ENCODE results near the gene TPT1. TPM values are rescaled to one million over a fixed set of nuclear protein-coding genes. Genes with fewer than 3 reads are reported as not detected.

Gene TPT1
- total and polyA plus RNA-seq, 10 donors = 2,558 to 10,629 (median 4,026) TPM

DNA sequence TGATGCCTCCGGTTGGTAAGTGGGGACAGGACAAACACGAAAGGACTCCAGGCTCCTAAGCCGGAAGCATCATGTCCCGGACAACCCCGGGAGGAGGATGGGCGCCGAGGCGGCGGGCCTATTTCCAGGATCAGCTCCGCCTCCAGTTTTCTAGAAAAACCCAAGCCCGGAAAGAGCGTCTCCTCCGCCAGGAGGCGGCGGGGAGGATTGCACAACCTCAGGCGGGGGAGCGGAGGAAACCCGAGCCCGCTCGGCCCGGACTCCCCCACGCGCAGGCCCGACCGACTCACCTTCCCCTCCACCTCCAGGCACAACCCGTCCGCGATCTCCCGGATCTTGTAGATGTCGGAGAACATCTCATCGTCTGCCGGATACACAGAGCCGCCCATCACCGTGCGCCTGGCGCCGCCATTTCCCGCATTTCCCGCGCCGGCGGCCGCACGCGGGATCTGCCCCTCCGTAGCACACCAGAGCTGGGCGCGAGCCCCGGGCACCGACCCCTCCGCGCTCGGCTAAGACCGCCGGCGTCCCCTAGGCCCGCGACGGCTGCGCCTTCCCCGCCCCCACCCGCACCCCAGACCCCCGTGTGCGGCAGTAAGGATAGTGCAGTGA is 455 bp downstream of the TPT1 start:
- H3K36me3 ChIP-seq = peaks cover 2 to 62% (median 52%) of the 10 kb centered on the region in 6 donors
- 0 to 1% (median 0%) methylated on average over 30 to 64 of the region's 64 CpGs for WGBS, 5 donors
- TF ChIP-seq POLR2AphosphoS5 (IDR thresholded peaks at IDR 0.05) (peak in 1 of 3 donors; percentile 77), POLR2A (IDR thresholded peaks at IDR 0.05) (peak in 1 of 3 donors; percentile 27)
- TF ChIP-seq, protein P1, sequence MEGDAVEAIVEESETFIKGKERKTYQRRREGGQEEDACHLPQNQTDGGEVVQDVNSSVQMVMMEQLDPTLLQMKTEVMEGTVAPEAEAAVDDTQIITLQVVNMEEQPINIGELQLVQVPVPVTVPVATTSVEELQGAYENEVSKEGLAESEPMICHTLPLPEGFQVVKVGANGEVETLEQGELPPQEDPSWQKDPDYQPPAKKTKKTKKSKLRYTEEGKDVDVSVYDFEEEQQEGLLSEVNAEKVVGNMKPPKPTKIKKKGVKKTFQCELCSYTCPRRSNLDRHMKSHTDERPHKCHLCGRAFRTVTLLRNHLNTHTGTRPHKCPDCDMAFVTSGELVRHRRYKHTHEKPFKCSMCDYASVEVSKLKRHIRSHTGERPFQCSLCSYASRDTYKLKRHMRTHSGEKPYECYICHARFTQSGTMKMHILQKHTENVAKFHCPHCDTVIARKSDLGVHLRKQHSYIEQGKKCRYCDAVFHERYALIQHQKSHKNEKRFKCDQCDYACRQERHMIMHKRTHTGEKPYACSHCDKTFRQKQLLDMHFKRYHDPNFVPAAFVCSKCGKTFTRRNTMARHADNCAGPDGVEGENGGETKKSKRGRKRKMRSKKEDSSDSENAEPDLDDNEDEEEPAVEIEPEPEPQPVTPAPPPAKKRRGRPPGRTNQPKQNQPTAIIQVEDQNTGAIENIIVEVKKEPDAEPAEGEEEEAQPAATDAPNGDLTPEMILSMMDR (IDR thresholded peaks at IDR 0.05 in 8 of 11, conservative IDR thresholded peaks at IDR 0.05 in 3 of 11) = peak; percentile 28 to 78 (median 64)
- no peaks in the 10 kb centered on the region for H3K9me3 ChIP-seq
- H3K27me3 ChIP-seq (replicated peaks in 1 of 7) = no peaks in the 10 kb centered on the region
- peaks cover 43 to 71% (median 62%) of the 10 kb centered on the region in 6 donors for H3K4me1 ChIP-seq
- intact Hi-C loops (cut with DNase I; ENCODE audit: low total_unique reads) = no loop called here
- DNase-seq = peak; percentile 96
- H3K27ac ChIP-seq = peak overlapping the region; percentile 97 to 100 (median 100)
- H3K4me3 ChIP-seq = peak overlapping the region; percentile 75 to 98 (median 81)

GRCh38 chr13:45339867-45340266 is 1.1 kb downstream of the TPT1 start:
- H3K27ac ChIP-seq = peak overlapping the region; percentile 97 to 100 (median 100)
- no peaks in the 10 kb centered on the region for H3K9me3 ChIP-seq
- DNase-seq = no peak
- no peaks in the 10 kb centered on the region for H3K27me3 ChIP-seq (replicated peaks in 1 of 7)
- H3K4me3 ChIP-seq = peak overlapping the region; percentile 75 to 98 (median 81)
- 5 to 9% (median 6%) methylated on average over 11 of the region's 11 CpGs for WGBS, 5 donors
- H3K36me3 ChIP-seq = peaks cover 2 to 62% (median 50%) of the 10 kb centered on the region in 6 donors
- TF ChIP-seq POLR2A (IDR thresholded peaks at IDR 0.05) (no peak), POLR2AphosphoS5 (IDR thresholded peaks at IDR 0.05) (no peak)
- TF ChIP-seq, protein P1 (IDR thresholded peaks at IDR 0.05 in 8 of 11, conservative IDR thresholded peaks at IDR 0.05 in 3 of 11) = no peak
- peaks cover 50 to 78% (median 69%) of the 10 kb centered on the region in 6 donors for H3K4me1 ChIP-seq
- intact Hi-C loops (cut with DNase I; ENCODE audit: low total_unique reads) = no loop called here

DNA sequence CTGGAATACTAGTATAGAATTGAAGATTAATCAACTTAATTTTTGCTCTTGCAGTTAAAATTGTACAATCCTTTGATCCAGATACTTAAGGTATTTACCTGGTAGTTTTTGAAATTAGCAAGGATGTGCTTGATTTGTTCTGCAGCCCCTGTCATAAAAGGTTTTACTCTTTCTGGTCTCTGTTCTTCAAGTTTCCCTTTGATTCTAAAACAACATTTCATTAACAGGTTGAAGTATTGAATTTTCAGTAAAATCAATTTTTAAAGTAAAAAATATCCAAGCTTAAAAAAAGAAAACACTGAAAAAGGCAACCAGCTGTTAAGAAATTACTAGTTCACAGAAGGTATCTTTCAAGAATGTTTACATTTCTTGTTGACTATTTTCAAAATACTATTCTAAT is 1.6 kb downstream of the TPT1 start:
- Histone ChIP-seq H3K4me3 (peak overlapping the region; percentile 75 to 98 (median 81)), H3K27me3 (replicated peaks in 1 of 7) (no peaks in the 10 kb centered on the region), H3K9me3 (no peaks in the 10 kb centered on the region), H3K4me1 (peaks cover 54 to 83% (median 73%) of the 10 kb centered on the region in 6 donors), H3K36me3 (peaks cover 2 to 62% (median 47%) of the 10 kb centered on the region in 6 donors), H3K27ac (peak overlapping the region; percentile 97 to 100 (median 100))
- TF ChIP-seq POLR2A (IDR thresholded peaks at IDR 0.05) (no peak), POLR2AphosphoS5 (IDR thresholded peaks at IDR 0.05) (no peak)
- TF ChIP-seq, protein P1 (IDR thresholded peaks at IDR 0.05 in 8 of 11, conservative IDR thresholded peaks at IDR 0.05 in 3 of 11) = no peak
- intact Hi-C loops (cut with DNase I; ENCODE audit: low total_unique reads) = no loop called here
- DNase-seq = no peak

DNA sequence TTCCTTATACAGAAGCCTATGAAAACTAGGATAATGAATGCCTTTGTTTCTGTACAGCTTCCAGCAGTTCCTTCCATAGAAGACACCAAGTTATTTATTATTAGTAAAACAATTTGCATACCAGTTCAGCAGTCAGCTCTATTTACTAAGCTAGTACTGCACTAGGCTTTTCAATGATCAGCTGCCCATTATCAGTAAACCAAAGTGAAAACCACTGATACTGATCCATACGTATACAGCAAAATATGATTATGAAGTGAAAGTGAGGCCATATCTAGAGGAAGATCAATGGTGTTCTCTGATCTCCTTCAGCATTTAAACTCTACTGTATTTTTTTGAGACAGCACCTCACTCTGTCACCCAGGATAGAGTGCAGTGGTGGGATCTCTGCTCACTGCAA is 3.2 kb downstream of the TPT1 start:
- WGBS, 5 donors = 54 to 71% (median 68%) methylated on average over 1 of the region's 1 CpG
- no peaks in the 10 kb centered on the region for H3K9me3 ChIP-seq
- peaks cover 2 to 64% (median 45%) of the 10 kb centered on the region in 6 donors for H3K36me3 ChIP-seq
- peak overlapping the region in 2 of 8 donors; percentile 79 to 94 for H3K4me3 ChIP-seq
- TF ChIP-seq POLR2A (IDR thresholded peaks at IDR 0.05) (no peak), POLR2AphosphoS5 (IDR thresholded peaks at IDR 0.05) (no peak)
- TF ChIP-seq, protein P1 (IDR thresholded peaks at IDR 0.05 in 8 of 11, conservative IDR thresholded peaks at IDR 0.05 in 3 of 11) = no peak
- no peak for DNase-seq
- H3K27ac ChIP-seq = peak overlapping the region in 3 of 8 donors; percentile 99 to 100 (median 100)
- no peaks in the 10 kb centered on the region for H3K27me3 ChIP-seq (replicated peaks in 1 of 7)
- H3K4me1 ChIP-seq = peaks cover 63 to 89% (median 85%) of the 10 kb centered on the region in 6 donors
- intact Hi-C loops (cut with DNase I; ENCODE audit: low total_unique reads) = no loop called here

Measured in spleen (tissue), 11 donors.